ENCODE measurements around the gene UBALD2.
"Not testable (repeated sequence)": the region's sequence is repeated elsewhere in the genome, so short reads cannot be mapped to it uniquely, and the experiment has no call there.

Gene UBALD2

DNA sequence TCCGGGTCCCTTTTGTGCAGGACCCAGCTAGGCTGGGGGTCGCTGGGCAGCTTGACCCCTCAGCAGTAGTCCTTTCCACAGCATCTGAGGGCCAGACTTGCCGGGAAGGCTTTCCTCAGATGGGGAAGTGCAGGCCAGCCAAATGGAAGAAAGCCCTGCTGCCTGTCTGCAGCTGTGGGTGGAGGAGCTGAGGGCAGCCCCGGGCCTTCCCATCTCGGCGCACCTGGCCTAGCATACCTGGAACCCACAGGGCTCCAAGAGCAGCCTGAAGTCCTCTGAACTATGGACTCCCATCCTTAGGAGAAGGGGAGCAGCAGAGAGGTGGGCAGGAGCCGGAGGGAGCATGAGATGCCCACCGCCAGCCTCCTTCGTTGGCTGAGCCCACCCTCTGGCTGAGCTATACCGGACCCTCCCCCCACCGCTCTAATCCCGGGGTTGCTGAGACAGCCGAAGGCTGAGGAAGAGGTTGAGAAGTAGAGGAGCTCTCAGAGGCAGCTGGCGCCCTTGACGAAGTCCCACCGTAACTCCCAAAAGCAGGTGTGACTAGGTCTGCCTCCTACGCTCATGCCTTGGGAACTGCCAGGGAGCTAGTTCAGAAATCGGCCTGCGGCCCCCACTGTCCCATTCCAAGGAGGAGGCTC is 13.2 kb downstream of the UBALD2 start:
- no peak for DNase-seq (ENCODE audit: low spot score)

DNA sequence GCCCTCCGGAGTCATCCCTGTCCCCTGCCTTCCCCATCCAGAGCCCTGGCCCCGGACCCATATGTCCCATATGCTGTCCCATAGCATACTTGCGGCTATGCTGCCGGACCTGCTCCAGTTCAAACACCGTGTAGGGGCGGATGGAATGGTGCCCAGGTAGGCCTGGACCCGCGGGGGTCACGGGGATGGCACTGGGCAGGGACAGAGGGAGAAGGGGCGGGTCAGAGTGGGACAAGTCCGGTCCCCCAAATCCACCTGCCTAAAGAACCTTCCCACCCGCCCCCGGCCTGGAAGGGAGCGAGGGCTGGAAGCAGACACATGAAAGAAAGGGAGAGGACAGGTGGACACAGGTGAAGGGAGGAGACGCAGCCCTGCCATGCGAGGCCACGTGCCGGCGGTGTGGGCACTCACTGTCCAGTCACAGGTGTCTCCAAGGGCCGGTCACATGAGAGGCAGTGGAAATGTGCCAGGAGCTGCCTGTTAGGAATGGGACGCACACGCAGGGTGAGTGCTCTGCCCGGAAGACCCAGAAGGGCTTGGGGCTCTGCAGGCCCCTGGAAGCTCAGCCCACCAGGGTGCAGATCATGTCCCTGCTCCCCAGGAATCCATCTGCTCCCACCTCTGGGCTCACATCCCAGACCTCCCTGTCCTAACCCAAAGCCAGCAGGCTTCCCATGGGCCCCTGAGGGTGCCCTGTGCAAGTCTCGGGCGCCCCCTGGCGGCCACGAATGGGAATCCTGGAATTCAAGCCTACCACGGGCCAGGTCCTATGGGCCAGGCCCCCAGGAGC is 14.0 kb downstream of the UBALD2 start:
- peak; percentile 96 for DNase-seq (ENCODE audit: low spot score)

DNA sequence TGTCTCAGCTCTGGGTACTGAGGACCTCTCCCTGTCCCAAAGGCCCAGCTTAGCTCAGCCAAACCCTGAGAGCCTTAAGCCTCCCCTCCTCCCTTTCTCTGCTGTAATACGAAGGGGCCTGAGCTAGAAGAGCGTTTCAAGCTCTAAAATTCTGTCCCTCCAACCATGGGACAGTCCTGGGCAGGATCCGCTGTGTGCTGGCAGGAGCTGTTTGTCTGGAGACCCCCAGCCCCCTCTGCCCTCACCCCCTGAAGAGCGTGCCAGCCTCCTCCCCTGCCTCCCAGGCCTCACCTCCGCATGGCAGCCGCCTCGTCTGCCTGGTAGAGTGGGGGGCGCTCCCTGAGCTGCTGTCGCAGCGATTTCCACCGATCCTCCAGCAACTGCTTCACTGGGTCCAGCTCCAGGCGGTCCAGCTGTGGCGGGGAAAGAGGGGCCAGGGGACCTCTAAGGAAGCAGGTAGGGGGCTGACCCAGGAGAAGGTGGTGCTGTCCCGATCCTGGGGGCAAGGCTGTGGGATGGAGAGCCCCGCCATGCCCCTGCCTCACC is 14.7 kb downstream of the UBALD2 start:
- no peak for DNase-seq (ENCODE audit: low spot score)

DNA sequence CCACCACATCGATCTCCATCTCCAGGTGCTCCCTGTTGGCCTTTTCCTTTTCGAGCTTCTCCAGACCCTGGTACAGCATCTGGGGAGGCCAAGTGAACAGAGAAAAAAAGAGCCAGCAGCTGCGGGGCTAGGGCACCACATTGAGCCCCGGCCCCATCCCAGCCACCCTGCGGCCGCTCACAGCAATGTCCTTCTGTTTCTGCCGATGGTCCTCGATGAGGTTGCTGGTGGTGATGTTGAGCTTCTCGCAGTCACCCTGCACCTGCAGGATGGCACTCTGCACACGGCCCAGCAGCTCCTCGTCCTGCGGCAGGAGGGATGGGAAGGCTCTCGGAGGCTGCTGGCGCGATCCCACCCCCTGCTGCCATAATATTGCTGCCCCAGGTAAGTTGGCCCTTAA is 15.5 kb downstream of the UBALD2 start:
- no peak for DNase-seq (ENCODE audit: low spot score)

DNA sequence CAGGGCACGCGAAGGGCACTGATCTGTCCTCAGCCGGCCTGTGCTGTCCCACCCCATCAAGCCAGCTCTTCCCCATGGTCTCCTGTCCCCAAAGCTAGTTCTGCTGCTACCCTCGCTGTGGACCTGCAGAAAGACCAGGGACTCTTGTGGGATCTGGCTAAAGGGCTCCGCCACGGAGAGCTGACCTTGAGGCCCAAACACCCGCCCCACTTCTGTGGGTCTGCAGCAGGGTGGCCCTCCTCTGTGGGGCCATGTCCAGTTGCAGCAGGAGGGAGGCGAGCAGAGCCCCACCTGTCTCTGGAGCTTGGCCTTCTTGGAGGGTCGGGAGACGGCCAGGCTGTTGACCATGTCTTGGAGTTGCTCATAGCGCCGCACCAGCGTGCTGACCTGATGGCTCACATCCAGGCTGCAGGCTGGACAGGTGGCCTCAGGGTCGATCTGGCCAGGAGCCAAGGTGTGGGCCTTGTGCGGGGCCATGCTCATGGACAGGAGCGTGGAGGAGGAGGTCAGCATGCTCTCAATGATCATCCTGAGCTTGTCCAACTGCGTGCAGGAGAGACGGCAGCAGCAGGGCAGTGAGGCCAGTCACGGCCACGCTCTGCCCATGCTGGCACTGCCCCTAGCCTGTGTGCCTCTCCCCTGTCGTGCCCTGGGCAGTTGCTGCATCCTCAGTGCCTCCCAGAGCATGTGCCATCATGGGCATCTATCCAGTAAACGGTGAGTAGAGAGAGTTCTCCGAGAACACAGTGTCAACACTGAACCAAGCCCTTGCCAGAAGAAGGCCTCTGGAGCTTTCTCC is 16.6 kb downstream of the UBALD2 start:
- DNase-seq (ENCODE audit: low spot score): peak; percentile 47

DNA sequence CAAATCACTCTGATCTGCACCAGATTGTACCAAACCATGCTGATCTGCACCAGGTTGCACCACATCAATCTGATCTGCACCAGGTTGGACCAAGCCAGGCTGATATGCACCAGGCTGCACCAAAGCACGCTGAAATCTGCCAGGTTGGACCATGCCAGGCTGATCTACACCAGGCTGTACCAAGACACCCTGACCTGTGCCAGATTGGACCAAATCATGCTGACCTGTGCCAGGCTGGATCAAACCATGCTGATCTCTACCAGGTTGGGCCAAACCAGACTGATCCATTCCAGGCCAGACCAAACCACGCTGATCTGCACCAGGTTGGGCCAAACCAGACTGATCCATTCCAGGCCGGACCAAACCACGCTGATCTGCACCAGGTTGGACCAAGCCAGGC is 27.4 kb downstream of the UBALD2 start:
- DNase-seq (ENCODE audit: low spot score): no peak

DNA sequence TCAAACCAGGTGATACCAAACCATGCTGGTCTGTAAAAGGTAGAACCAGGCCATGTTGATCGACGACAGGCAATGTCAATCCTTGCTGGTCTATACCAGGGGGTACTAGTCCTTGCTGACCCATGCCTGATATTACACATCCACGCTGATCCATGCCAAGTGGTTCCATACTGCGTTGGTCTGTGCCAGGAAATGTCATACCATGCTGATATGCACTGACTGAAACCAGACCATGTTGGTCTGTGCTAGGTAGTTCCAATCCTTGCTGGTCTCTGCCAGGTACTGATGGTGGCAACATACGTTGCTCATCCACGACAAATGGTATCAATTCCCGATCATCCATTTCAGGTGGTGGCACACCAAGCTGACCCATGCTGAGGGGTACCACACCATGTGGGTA is 28.0 kb downstream of the UBALD2 start:
- DNase-seq (ENCODE audit: low spot score): no peak

DNA sequence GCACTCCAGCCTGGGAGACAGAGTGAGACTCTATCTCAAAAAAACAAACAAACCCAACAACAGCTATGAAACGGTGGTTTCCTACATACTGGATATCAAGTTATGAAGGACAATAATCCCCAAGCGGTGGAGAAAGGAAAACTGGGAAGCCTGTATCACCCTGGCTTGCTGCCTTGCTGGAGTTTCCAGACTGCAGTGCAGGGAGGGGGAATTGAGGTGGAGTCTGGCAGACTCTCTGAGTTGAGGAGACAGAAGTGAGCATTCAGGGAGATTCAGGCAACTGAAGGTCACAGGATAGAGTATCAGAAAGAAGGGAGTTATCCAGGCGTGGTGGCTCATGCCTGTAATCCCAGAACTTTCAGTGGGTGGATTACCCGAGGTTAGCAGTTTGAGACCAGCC is 31.0 kb downstream of the UBALD2 start:
- no peak for DNase-seq (ENCODE audit: low spot score)

DNA sequence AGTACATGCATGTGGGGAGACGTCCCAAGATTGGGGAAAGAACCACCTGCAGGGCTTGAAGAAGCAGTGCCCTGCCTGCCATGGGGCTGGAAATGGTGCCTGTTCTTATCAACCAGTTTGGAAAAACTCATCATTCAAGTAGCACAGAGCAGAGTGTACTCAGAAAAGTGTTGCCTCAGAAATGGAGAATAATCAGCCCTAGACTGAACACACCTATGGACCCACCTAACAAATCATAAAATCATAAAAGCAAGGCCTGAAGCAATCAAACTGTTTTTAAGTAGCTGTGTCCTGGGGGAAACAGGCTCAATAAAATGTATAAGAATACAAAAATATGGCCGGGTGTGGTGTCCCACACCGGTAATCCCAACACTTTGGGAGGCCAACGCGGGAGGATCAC is 31.7 kb downstream of the UBALD2 start:
- no peak for DNase-seq (ENCODE audit: low spot score)

DNA sequence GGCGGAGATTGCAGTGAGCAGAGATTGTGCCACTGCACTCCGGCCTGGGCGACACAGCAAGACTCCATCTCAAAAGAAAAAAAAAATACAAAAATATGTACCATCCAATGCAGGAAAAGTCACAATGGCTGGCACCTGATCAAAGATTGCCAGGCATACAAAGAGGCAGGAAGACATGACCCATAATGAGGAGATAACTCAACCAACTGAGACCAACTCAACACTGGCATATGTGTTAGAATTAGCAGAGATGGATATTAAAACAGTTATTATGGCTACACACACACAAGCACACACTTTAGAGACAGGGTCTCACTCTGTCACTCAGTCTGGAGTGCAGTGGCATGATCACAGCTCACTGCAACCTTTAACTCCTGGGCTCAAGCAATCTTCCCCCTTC is 32.3 kb downstream of the UBALD2 start:
- DNase-seq (ENCODE audit: low spot score): no peak

DNA sequence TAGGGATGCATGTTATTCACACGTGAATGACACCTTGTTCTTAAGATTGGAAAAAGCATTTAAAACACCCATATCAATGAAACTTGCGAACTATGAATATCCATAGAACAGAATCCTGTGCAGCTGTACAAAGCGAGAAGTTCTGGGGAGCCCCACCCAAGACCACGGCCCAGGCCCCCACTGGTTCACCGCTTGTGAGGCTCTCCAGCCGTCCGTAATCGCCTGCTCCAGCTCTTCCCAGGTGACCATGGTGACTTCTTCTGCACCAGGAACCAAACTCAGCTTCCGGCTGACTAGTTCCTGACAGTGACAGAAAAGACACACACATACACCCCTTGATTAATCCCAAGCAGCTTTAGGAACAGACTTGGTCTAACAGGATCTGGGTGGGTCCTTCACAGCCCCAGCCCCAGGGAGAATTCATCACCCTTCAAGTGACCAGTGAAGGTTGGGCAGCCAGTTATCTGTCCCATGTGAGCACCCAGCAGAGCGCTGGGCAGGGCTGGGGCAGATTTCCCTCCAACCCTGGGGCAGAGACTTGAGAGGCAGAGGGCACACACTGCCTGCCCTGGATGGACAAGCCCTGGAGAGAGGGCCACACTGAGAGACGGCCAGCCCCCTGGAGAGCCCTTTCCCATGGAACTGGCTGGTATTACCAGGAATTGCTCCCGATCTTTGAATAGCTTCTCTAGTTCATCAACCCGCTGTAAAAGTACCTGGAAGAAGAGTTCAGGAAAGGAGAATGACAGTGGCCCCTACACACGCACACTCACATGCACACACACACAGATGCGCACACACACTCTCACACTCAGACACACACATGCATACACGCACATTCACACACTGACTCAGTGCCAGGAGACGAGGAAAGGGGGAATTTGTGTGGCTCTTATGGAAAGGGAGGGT is 39.3 kb downstream of the UBALD2 start:
- DNase-seq (ENCODE audit: low spot score): no peak

DNA sequence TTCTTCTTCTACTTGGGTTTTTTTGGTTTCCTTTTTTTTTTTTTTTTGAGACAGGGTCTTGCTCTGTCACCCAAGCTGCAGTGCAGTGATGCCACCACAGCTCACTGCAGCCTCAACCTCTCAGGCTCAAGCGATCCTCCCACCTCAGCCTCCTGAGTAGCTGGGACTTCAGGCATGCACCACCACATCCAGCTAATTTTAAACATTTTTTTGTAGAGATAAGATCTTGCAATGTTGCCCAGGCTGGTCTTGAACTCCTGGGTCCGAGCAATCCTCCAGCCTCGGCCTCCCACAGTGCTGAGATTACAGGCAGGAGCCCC is 39.9 kb downstream of the UBALD2 start:
- DNase-seq (ENCODE audit: low spot score): not testable (repeated sequence)

DNA sequence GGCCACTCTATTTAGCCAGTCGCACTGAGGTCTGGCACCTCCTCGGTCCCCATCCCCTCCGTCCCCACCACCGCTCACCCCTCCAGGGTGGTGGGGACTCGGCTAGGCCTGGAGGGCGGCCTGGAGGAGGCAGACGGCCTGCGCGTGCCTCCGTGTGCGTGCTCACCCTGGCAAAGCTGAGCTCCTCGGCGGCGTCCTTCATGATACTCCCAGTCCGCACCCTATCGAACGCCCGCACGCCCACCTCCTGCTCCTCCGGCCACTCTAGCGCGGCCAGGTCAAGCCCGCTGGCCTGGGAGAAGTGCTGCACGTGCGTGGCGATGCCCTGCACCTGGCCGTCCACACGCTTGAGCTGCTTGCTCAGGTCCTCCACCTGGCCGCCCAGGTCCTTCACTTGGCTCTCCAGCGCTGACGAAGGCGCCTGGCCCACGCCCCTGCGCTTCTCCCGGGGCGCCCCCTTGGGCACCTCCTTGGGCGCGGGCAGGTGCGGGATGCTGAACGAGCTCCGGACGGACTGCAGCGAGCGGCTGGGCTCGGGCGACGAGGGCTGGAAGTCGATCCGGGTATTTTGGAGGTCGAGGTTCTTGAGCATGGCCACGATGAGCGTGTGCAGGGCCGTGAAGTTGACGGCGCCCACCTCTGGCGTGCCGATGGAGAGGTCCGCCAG is 42.3 kb downstream of the UBALD2 start:
- no peak for DNase-seq (ENCODE audit: low spot score)

DNA sequence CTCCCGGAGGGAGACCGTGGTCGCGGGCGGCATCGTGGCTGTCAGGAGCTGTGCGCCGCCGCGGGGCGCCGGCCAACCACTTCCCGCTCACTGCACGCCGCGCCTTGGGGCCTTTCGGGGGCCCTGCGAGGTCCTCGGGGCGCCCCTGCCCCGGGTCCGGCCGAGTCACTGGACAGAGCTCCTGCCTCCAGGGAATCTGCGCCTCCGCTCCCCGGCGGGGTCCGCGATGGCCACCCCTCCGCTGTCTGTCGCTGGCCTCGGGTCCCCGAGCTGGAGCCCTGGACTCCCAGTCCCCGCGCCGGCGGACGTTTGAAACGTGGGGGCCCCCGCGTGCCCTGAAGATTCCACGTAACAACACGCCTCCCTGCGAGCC is 42.8 kb downstream of the UBALD2 start, which contains the start of gene QRICH2:
Gene QRICH2, minus strand, starts transcription at position 311 of the 373 bp plus-strand sequence. Its CDS starts 278 bp downstream, at position 33.
- DNase-seq (ENCODE audit: low spot score): no peak

DNA sequence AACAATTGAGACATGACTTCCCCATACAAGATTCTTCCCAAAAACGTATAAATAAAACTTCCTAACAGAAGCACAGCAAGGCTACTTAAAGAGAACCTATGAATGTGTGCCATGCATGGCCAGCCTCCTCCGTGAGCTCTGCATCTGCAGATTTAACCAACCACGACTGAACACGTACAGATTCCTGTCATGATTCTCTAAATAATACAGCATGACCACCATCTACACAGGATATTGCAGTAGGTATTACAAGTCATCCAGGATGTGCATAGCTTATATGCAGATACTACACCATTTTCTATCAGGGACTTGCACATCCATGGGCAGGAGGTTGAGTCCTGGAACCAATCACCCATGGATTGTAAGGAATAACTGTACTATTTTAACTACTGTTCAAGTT is 44.3 kb downstream of the UBALD2 start:
- DNase-seq (ENCODE audit: low spot score): no peak

DNA sequence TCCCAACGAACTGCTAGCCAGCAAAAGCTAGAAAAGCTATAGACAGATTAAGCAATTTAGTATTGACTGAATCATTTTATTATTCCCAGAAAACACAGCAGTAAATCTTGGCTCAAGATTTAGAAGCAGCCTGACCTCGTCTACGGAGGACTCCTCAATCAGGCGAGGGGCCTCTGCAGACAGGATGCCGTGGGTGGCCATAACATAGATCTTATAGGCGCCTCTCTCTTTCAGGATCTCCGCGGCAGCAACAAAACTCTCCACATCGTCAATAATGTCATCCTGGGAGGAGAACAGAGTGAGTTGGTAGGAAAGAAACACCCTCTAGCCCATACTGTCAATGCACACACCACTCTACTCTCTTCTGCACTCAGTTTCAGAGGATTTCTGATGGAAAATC is 47.6 kb downstream of the UBALD2 start:
- no peak for DNase-seq (ENCODE audit: low spot score)

DNA sequence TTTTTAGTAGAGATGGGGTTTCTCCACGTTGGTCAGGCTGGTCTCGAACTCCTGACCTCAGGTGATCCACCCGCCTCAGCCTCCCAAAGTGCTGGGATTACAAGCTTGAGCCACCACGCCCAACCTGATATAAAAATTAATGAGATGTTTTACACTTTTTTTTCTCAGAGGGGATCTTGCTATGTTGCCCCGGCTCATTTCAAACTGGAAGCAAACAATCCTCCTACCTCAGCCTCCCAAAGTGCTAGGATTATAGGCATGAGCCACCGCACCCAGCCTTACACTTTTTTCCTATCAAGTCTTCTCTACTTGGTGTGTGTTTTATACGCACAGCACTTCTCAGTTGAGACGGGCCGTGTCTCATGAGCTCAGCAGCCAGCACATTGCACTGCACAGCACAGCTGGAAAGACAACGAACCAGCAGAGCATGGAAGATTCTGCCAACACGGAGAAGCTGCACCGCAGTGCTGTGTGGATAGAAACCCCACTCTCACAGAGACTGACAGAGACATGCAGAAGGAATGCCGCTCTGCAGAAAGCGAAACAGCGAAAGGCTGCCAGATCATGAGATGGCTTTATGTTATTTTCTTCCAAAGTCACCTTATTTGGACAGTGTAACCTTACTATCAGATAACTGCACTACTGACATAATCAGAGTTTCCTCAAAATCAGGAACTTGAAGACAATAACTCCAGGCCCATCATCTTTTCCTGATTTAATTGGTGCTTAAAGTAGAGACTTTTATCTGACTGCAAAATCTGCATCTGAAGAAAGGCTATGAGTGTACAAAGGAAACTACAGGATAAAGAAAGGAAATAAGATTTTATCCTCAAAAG is 49.5 kb downstream of the UBALD2 start:
- no peak for DNase-seq (ENCODE audit: low spot score)

DNA sequence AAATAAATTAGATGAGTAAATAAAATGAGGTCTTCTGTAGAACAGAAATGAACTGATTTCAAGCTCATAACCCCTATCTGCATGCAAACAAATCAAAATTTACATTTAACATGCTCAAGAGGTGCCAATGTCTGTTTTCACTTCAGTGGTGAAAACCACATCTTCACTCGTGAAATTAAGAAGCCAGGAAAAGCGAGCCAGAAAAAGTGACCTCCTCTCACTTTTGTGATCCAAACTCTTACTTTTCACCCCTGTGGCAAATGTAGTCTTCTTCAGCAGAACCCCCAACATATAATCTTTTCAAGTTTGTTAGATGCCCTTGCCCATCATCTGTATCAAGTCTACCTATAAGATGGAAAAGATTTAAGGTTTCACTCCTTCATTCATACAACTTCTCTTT is 52.4 kb downstream of the UBALD2 start:
- DNase-seq (ENCODE audit: low spot score): no peak

DNA sequence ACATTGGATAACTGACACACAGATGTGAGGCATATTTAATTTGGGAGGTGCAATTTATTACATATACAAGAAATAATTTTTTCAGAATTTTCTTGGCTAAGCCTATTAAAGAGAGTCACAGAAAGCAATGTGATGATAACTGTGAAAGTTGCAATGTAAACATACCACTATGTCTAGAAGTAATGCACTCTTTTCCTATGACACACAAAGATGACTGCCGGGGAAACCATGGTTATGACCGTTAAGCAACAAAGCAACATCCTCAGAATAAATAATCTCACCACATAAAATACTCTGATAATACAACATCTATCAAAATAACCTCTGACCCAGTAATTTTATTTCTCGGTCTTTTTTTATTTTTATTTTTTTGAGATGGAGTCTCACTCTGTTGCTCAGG is 53.4 kb downstream of the UBALD2 start:
- DNase-seq (ENCODE audit: low spot score): no peak

Measured in ecto neural progenitor cell (in vitro differentiated cells).